GM18505 (cell line): ENCODE data around the gene NR5A2.
"Not testable (repeated sequence)": the region's sequence is repeated elsewhere in the genome, so short reads cannot be mapped to it uniquely, and the experiment has no call there.

ENCODE experiments used
- ATAC-seq: cut with Tn5 transposase; IDR thresholded peaks from one replicate; pipeline ENCODE4 v1.9.1; 2021; ENCODE audit not compliant: unreplicated experiment
- POLR2A ChIP-seq: IDR thresholded peaks from 4 replicates; pipeline ENCODE4 v1.6.1; 2011; ENCODE audit warnings: borderline replicate concordance; ENCODE audit not compliant: insufficient read depth, insufficient read length; ENCODE audit errors: extremely low read depth

Gene NR5A2

DNA sequence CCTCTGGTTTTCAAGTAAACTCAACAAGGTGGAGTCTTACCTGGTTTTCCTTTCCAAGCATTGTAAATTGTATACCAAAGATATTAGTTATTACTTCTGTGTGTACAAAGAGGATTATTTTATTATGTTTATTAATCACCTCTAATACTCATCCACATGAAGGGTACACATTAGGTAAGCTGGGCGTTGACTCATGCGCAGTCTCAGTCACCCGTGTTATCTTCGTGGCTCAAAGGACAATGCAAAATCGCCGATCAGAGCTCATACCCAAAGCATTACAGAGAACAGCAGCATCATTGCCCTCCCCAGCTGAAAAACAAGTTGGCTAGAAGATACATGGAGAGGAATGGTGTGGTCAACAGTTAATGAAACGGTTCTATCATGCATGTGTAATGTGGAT is 148.7 kb downstream of the NR5A2 start:
- no peak for TF ChIP-seq POLR2A
- ATAC-seq, result no peak

DNA sequence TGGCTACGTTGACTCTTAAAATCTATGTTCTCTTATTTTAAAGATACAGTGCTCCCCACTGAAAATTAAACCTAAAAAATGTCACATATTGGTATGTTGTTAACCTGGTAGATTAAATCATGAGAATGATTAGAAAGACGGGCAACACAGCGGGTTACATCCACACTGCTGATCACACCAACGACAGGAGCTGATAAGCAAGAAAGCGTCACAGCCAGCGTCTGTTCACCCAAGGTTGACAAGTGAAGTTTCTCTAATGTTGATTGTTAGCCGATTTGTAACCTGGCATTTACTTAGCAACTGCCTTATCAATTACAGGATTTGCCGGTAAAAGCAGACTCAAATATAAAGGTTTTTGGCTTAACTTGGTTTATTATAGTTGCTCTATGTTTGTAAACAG is 149.3 kb downstream of the NR5A2 start:
- no peak for ATAC-seq
- no peak for TF ChIP-seq POLR2A

DNA sequence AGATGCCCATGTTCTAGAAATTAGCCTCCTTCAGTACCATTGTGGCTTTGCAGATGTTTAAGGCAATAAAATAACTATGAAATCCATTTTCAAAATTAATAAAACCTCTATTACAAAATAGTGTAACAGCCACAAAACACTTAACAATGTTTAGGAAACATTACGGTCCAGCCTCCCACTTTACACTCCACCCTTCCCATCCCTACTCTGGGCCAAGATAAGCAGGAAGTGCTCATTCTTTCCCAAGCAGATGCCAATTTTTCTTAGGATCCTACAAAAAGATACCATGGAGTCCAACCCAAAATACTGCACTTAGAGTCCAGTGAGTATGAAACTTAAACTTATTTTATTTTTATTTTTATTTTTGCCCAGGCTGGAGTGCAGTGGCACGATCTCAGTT is 150.8 kb downstream of the NR5A2 start:
- no peak for TF ChIP-seq POLR2A
- ATAC-seq, result no peak

DNA sequence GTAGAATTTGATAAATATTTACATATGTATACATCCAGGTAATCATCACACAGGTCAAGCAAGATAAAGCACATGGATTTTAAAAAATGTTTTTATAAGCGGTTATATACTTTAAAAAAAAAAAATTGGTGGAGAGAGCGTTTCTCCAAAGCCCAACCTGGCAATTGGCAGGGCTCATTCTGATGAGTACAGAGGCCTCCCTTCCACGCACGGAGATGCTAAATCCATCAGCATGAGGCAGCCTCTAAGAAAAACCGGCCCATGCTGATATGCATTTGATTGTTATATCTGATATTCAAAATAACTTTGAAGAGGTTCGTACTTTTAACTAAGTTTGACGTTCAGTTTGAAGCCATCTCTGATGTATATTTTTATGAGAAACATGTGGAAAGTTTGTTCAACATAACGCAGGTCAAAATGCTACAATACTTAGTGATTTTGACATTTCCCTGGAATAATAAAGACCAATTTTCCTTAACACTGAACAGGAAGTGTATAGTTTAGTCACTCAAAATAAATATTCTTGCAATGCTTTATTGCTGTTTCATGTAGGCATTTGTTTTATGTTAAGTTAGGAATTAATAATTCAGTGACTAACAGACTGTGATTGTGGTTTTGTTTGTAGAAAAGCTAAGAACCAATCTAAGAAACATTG is 151.7 kb downstream of the NR5A2 start:
- no peak for TF ChIP-seq POLR2A
- ATAC-seq, result no peak

DNA sequence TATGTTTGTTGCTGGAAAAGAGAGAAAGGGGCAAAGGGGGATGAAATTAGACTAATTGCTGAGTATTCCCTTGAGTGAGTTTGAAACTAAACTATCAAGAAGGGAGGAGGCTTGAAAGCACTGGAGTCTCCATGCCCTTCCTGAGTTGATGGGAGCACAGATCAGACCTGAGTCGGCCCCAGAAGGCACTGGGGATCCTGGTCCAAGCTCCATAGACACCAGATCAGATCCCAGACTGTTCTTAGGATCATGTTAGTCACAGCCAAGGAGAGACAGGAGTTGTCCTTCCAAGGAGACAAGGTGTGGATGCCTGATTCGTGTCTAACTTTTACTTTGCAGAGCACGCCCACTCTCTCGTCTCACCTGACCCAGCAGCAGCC is 152.3 kb downstream of the NR5A2 start:
- ATAC-seq, result no peak
- no peak for TF ChIP-seq POLR2A

DNA sequence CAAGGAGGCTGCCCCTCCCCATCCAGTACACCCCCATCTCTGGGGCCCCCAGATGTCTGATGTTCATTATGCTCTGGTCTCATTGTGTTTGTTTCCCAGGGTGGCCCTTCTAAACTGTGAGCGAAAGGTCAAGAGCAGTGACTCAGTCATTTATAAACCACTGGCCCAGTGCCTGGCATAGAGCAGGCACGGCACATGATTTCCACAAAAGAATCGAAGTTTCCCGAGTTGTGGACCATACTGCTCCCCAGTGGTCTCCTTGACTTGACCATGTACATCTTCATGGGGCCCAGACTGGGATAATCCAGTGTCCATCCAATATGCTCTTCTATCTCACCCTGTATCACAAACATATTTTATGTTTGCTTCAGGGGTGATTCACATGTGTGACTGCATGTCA is 153.3 kb downstream of the NR5A2 start:
- no peak for ATAC-seq

DNA sequence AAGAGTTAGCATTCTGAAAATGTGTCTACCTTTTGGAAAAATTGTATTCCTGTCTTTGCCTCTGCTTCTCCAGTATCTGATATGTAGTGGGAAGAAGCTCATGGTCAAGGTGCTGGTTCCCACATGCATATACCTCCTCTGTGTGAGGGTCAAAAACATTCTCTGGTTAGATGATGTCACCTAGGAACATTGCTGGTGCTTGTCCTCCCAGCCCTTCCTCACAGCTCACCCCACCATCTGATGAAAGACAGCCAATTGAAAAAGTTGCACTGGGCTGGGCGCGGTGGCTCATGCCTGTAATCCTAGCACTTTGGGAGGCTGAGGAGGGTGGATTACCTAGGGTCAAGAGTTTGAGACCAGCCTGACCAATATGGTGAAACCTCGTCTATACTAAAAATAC is 154.4 kb downstream of the NR5A2 start:
- ATAC-seq, result no peak
- TF ChIP-seq POLR2A, result no peak

More for the DNA sequence above, 153.3 kb downstream of the NR5A2 start:
- TF ChIP-seq POLR2A, result no peak

DNA sequence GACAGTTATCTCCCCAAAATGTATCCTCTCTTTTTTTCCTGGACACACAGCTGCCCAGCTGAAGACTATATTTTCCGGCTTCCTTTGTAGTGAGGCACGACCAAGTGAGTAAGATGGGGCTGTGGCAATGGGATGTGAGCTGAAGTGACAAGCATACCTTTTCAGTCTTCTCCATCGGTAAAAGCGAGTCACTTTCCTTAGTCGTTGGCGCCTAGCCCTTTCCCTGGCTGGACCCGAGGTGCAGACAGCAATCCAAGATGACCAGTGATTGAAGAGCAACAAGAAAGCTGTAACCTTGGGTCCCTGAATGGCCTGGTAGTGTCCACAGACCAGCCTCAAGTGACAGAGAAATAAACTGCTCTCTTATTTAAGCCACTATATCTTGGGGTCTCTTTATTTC is 155.2 kb downstream of the NR5A2 start:
- ATAC-seq, result no peak
- no peak for TF ChIP-seq POLR2A

DNA sequence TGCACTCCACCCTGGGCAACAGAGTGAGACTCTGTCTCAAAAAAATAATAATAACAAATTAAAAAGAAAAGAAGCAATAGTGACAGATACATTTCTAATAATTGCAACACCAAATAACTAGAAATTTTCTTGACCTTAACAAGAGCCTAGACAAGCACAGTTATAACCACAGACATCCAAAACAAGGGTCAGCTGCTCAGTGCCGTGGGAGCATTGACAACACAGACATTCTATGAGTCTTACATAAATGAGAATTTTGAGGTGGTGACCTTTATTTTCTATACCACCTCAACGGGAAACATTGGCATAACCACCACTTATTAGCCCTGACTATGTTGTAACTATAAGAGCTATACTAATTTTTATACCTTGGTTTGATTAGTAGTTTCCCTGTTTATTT is 156.1 kb downstream of the NR5A2 start:
- TF ChIP-seq POLR2A, result no peak
- ATAC-seq, result no peak

DNA sequence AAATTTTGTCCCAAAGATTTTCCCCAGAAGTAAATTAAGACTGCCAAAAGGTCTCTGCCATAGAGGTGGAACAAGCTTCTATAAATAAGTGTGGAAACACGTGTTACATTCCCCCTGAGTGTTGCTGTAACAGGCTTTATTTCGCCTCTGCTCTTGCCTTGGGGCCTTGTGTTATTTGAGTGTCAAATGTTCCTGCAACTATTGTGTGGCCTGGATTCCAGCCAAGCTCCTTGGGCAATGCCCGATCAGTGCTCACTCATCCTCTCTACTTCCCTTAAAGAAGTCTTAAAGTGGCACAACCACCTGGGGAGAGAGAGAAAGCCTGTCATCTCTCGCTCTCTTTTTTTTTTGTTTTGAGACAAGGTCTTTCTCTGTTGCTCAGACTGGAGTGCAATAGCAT is 156.7 kb downstream of the NR5A2 start:
- ATAC-seq, result no peak
- TF ChIP-seq POLR2A, result no peak

DNA sequence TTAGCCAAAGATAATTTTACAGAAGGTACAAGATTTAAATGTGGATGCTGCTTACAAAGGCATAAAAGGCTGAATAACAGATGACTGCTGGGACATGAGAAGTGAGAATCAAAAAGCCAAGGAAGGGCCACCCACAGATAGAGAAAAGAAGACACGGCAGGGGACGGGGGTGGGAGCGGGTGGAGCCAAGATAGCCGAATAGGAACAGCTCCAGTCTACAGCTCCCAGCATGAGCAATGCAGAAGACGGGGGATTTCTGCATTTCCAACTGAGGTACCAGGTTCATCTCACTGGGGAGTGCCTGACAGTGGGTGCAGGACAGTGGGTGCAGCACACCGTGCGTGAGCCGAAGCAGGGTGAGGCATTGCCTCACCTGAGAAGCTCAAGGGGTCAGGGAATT is 157.7 kb downstream of the NR5A2 start:
- not testable (repeated sequence) for ATAC-seq

DNA sequence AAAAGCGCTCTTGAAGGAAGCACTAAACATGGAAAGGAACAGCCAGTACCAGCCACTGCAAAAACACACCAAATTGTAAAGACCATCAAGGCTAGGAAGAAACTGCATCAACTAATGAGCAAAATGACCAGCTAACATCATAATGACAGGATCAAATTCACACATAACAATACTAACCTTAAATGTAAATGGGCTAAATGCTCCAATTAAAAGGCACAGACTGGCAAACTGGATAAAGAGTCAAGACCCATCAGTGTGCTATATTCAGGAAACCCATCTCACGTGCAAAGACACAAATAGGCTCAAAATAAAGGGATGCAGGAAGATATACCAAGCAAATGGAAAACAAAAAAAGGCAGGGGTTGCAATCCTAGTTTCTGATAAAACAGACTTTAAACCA is 159.8 kb downstream of the NR5A2 start:
- ATAC-seq, result not testable (repeated sequence)

DNA sequence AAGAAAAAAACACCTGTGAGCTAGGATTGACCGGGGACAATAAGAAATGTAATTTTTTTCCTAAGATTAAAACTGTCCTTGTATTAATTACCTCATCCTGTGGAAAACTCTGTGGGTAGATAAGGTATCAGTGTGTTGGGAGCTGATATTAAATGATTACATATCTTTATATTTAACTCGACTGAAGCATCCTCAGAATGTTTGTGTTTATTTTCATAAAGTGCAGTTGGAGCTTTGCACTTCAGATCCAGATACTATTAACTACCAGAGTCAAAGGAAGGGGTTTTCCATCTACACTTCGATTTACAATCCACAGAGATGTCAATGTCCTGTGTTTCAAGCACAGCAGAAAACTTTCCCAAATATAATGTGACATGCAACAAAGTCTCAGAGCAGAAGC is 164.5 kb downstream of the NR5A2 start:
- no peak for TF ChIP-seq POLR2A

DNA sequence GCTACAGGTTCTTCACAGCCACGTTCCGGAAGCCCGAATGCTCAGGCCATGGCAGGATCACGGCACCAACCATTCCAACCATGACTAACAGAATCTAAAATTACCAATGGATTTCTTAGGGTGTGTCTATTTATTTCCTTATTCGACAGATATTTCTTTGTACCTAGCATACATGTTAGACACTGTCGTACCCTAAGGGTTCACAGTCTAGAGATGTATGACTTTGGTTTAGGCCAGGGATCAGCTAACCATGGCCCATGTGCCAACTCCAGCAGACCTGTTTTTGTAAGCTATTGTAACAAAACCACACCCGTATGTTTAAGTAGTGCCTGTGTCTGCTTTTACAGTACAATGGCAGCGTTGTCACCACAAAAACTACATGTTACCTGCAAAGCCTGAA is 167.0 kb downstream of the NR5A2 start:
- TF ChIP-seq POLR2A, result no peak
- ATAC-seq, result no peak

More for the DNA sequence above, 164.5 kb downstream of the NR5A2 start:
- ATAC-seq, result no peak

DNA sequence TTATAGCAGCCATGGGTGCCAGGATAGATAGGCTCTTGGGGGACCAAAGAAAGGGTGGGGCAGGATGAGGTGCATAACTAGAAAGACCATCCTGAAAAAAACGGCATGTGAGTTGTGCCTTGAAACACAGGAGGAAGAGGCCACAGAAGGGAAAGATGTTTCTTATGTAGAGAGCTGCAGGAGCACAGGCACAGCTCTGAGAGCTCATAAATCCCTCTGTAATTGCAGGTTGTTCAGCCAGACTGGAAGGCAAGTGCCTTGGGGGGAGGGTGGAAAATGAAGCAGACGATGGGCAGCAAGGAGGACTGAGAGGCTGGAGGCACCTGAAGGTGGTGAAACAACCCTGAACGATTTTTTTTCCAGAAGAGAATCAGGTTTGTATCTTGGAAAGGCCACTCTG is 170.7 kb downstream of the NR5A2 start:
- no peak for ATAC-seq
- no peak for TF ChIP-seq POLR2A
